ENCODE results near the gene PMAIP1. TPM values are rescaled to one million over a fixed set of nuclear protein-coding genes. Genes with fewer than 3 reads are reported as not detected.
A peak's percentile ranks its signal among the peaks of the same experiment; 100 is the strongest.
"Not testable (repeated sequence)": the region's sequence is repeated elsewhere in the genome, so short reads cannot be mapped to it uniquely, and the experiment has no call there.

The PMAIP1 gene
- 1 to 10 TPM; 1.1 to 2.3 (median 1.6) TPM for total RNA-seq

DNA sequence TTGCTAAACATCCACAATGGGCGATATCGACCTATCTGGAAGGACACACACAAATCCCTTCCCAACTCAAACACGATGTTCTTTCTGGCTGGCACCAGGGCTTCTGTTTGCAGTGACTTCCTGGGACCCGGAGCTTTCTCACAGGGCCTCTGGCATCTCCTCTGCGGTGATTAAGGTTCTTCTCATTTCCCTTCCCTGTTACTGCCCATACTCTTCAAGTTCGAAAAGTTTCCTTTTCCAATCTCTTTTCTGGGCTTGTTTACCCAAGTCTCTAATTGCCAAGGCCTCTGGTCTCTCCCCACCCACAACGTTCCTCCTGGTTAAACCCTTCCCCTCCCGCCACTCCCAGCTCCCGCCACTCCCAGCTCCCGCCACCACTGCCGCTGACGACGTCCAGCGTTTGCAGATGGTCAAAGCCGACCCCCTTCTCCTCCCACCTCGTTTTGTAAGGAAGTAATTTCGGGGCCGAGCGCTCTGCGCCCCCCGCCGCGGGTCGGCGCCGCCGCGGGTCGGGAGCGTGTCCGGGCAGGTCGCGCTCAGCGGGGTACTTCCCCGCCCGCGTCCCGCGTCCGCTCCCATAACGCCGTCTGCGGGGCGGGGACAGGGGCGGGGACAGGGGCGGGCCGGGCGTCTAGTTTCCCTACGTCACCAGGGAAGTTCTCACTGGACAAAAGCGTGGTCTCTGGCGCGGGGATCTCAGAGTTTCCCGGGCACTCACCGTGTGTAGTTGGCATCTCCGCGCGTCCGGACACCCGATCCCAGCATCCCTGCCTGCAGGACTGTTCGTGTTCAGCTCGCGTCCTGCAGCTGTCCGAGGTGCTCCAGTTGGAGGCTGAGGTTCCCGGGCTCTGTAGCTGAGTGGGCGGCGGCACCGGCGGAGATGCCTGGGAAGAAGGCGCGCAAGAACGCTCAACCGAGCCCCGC, at the start of gene PMAIP1:
Gene PMAIP1, plus strand, starts transcription at position 699 of the 924 bp plus-strand sequence. Its CDS starts 182 bp downstream, at position 881.
- Histone ChIP-seq H3K36me3 (no peaks in the 10 kb centered on the region), H3K9me3 (no peaks in the 10 kb centered on the region), H3K4me3 (replicated peaks in 1 of 3) (peak within 1 kb of the TSS; percentile 25 to 65 (median 46)), H3K27me3 (no peaks in the 10 kb centered on the region), H3K4me1 (peaks cover 0 to 11% of the 10 kb centered on the region in 2 donors), H3K27ac (peak within 1 kb of the TSS in 2 of 3 donors; percentile 44 to 61)
- DNase-seq, result peak; percentile 79 to 84
- intact Hi-C loops (cut with DNase I), result no loop called here
- TF ChIP-seq, protein P1, sequence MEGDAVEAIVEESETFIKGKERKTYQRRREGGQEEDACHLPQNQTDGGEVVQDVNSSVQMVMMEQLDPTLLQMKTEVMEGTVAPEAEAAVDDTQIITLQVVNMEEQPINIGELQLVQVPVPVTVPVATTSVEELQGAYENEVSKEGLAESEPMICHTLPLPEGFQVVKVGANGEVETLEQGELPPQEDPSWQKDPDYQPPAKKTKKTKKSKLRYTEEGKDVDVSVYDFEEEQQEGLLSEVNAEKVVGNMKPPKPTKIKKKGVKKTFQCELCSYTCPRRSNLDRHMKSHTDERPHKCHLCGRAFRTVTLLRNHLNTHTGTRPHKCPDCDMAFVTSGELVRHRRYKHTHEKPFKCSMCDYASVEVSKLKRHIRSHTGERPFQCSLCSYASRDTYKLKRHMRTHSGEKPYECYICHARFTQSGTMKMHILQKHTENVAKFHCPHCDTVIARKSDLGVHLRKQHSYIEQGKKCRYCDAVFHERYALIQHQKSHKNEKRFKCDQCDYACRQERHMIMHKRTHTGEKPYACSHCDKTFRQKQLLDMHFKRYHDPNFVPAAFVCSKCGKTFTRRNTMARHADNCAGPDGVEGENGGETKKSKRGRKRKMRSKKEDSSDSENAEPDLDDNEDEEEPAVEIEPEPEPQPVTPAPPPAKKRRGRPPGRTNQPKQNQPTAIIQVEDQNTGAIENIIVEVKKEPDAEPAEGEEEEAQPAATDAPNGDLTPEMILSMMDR (IDR thresholded peaks at IDR 0.05), result peak in 1 of 6 experiments; percentile 15
- TF ChIP-seq POLR2A (IDR thresholded peaks at IDR 0.05), result peak in 1 of 2 donors; percentile 94
- 5% methylated on average over 15 to 19 of the region's 73 CpGs for WGBS, 2 donors

DNA sequence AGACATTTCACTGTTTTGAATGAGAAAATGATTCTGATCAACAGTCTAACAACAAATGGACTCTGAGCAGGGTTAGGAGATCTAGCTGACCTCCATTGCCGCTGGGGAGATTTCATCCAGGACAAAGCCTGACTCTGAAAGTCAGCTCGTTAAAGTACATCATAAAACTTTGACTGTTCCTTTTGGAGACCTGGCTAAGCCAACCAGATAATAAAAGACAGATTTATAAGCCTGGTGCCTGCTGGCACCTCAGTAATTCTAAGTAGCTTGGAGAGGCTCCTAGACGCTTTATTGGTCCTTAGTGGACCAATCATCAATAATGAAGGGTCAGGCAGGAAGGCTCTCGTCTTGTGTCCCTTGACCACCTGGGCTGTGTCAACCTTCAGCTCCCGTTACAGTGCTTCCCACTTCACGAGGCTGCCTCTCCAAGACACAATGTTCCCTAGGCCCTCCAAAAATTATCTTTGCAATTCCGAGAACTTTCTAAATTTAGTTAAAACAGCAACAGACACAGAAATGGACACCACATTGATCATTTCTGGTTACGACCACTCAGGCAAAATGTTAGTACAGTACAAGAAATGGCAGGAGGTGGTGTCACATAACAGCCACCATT, 47.9 kb upstream of the PMAIP1 start:
- Histone ChIP-seq H3K36me3 (no peaks in the 10 kb centered on the region), H3K4me3 (replicated peaks in 1 of 3) (no peak overlapping the region), H3K27ac (no peak overlapping the region), H3K4me1 (no peaks in the 10 kb centered on the region), H3K9me3 (no peaks in the 10 kb centered on the region), H3K27me3 (no peaks in the 10 kb centered on the region)
- DNase-seq, result no peak
- TF ChIP-seq POLR2A (IDR thresholded peaks at IDR 0.05), result no peak
- TF ChIP-seq, protein P1 (IDR thresholded peaks at IDR 0.05), result no peak
- intact Hi-C loops (cut with DNase I), result no loop called here
- 84% methylated on average over 8 of the region's 8 CpGs for WGBS, 2 donors

DNA sequence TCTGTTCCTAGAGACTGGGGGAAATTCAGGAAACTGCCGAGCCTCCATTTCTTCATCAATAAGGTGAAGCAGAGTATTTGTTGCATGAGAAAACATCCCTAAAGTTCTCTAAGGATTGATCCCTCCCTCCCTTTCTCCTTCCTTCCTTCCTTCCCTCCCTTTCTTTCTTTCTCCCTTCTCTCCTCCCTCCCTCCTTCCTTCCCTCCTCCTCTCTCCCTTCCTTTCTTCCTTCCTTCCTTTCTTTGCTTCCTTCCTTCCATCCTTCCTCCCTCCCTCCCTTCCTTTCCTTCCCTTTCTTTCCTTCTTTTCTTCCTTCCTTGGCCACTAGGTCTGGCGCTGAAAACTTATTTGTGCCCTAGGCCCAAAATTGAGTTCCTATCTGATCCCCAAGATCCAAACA, 47.2 kb upstream of the PMAIP1 start:
- intact Hi-C loops (cut with DNase I), result no loop called here
- no peak overlapping the region for H3K4me3 ChIP-seq (replicated peaks in 1 of 3)
- no peak overlapping the region for H3K27ac ChIP-seq
- TF ChIP-seq, protein P1 (IDR thresholded peaks at IDR 0.05), result no peak
- no peak for TF ChIP-seq POLR2A (IDR thresholded peaks at IDR 0.05)
- no peaks in the 10 kb centered on the region for H3K36me3 ChIP-seq
- no peaks in the 10 kb centered on the region for H3K27me3 ChIP-seq
- no peak for DNase-seq
- H3K4me1 ChIP-seq, result no peaks in the 10 kb centered on the region
- WGBS, 2 donors, result 94 to 95% methylated on average over 2 of the region's 2 CpGs
- no peaks in the 10 kb centered on the region for H3K9me3 ChIP-seq

DNA sequence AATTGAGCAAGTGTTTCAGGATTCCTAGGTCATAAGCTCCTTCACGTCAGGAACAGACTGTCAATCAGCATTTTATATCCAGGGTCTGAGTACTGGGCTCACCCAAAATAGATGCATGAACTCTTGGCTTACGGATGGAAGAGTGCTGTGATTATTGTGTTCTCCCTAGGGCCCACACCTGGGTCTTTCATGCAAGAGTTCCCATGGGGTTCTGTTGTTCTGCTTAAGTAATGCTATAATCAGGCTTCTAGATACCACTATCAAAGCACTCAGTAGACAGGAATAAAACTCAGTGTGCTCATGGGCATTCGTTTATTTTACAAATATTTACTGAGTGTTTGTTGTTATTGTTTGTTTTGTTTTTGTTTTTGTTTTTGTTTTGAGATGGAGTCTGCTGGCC, 46.4 kb upstream of the PMAIP1 start:
- 74 to 85% methylated on average over 3 of the region's 3 CpGs for WGBS, 2 donors
- H3K4me1 ChIP-seq, result no peaks in the 10 kb centered on the region
- H3K9me3 ChIP-seq, result no peaks in the 10 kb centered on the region
- intact Hi-C loops (cut with DNase I), result no loop called here
- H3K4me3 ChIP-seq (replicated peaks in 1 of 3), result no peak overlapping the region
- H3K36me3 ChIP-seq, result no peaks in the 10 kb centered on the region
- DNase-seq, result no peak
- H3K27ac ChIP-seq, result no peak overlapping the region
- TF ChIP-seq, protein P1 (IDR thresholded peaks at IDR 0.05), result no peak
- no peak for TF ChIP-seq POLR2A (IDR thresholded peaks at IDR 0.05)
- no peaks in the 10 kb centered on the region for H3K27me3 ChIP-seq

DNA sequence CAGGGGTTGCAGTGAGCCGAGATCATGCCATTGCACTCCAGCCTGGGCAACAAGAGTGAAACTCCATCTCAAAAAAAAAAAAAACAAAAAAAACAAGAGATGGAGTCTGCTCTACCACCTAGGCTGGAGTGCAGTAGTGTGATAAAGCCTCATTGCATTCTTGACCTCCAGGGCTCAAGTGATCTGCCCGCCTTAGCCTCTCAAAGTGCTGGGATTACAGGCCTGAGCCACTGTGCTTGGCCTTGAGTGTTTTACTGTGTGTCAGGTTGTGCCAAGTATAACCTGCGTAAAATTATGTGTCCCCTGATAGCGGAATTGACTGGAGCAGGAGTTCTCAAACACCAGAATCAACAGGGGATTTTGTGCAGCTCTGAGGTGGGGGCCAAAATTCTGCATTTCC, 45.8 kb upstream of the PMAIP1 start:
- H3K4me1 ChIP-seq; intact Hi-C loops (cut with DNase I); H3K9me3 ChIP-seq; H3K36me3 ChIP-seq; DNase-seq; H3K27ac ChIP-seq; H3K4me3 ChIP-seq (replicated peaks in 1 of 3); H3K27me3 ChIP-seq: not testable (repeated sequence)
- 87 to 88% methylated on average over 4 of the region's 4 CpGs for WGBS, 2 donors

Measured in thyroid gland (tissue), 4 donors.